Esophagus muscularis mucosa (tissue), 4 donors: Measurements from ENCODE around the gene HOXD10.

Source experiments
- CTCF ChIP-seq, 3 experiments: fragments of 200-600 bp in 2 of 3; fragments of 450-650 bp in 1 of 3; sonication (generic) in 2 of 3; IDR thresholded peaks; one replicate each; pipeline ENCODE4 v1.5.1; 2017 to 2019; ENCODE audit warnings: antibody characterized with exemption in 3 of 3, mild to moderate bottlenecking in 2 of 3, moderate library complexity in 1 of 3
- EP300 ChIP-seq: sonication (generic); formaldehyde crosslinking; IDR thresholded peaks from one replicate; pipeline ENCODE4 v1.6.1; 2017; ENCODE audit warnings: antibody characterized with exemption
- POLR2A ChIP-seq: fragments of 450-650 bp; IDR thresholded peaks from one replicate; pipeline ENCODE4 v1.6.1; 2017; ENCODE audit warnings: antibody characterized with exemption, moderate library complexity, mild to moderate bottlenecking, low read depth
- POLR2AphosphoS5 ChIP-seq, 2 donors: sonication (generic); formaldehyde crosslinking; IDR thresholded peaks; one replicate each; pipeline ENCODE4 v1.6.1; 2017; ENCODE audit warnings: antibody characterized with exemption in 2 of 2

GRCh38 chr2:176121190-176122051 is 4.8 kb downstream of the HOXD10 start:
- TF ChIP-seq CTCF (IDR thresholded peaks at IDR 0.05), result no peak
- TF ChIP-seq POLR2AphosphoS5 (IDR thresholded peaks at IDR 0.05), result no peak
- TF ChIP-seq POLR2A, result no peak
- TF ChIP-seq EP300, result no peak
